ENCODE measurements around the gene GPR162.
A peak's percentile ranks its signal among the peaks of the same experiment; 100 is the strongest.

Gene GPR162

GRCh38 chr12:6821591-6822425, at the start of gene GPR162:
TSS of gene GPR162 (plus strand) at chr12:6821821. CDS start at chr12:6823899, 2,078 bp downstream.
- peak; percentile 49 for DNase-seq (ENCODE audit: low read depth)

- DNase-seq (ENCODE audit: low read depth) = no peak
Measured at GRCh38 chr12:6772331-6772695, 49.3 kb upstream of the GPR162 start, which contains the start of gene LAG3. TSS of gene LAG3 (plus strand) at chr12:6772520. CDS start at chr12:6772853, 333 bp downstream.

- DNase-seq (ENCODE audit: low read depth) = no peak
Measured at GRCh38 chr12:6772726-6773589, 48.7 kb upstream of the GPR162 start.

GRCh38 chr12:6773590-6774351, 47.9 kb upstream of the GPR162 start:
- DNase-seq (ENCODE audit: low read depth) = no peak

- DNase-seq (ENCODE audit: low read depth) = no peak
Measured at GRCh38 chr12:6774499-6775062, 47.0 kb upstream of the GPR162 start.

GRCh38 chr12:6775185-6776174, 46.1 kb upstream of the GPR162 start:
- DNase-seq (ENCODE audit: low read depth) = no peak

GRCh38 chr12:6777386-6777785, 44.2 kb upstream of the GPR162 start:
- DNase-seq (ENCODE audit: low read depth) = no peak

- peak; percentile 45 for DNase-seq (ENCODE audit: low read depth)
Measured at GRCh38 chr12:6778217-6778573, 43.4 kb upstream of the GPR162 start.

- DNase-seq (ENCODE audit: low read depth) = peak; percentile 95
Measured at GRCh38 chr12:6778574-6779550, 42.8 kb upstream of the GPR162 start.

- no peak for DNase-seq (ENCODE audit: low read depth)
Measured at GRCh38 chr12:6779708-6780432, 41.8 kb upstream of the GPR162 start.

- no peak for DNase-seq (ENCODE audit: low read depth)
Measured at GRCh38 chr12:6780573-6780972, 41.0 kb upstream of the GPR162 start.

GRCh38 chr12:6782119-6782518, 39.5 kb upstream of the GPR162 start:
- DNase-seq (ENCODE audit: low read depth) = no peak

GRCh38 chr12:6782850-6783566, 38.6 kb upstream of the GPR162 start:
- DNase-seq (ENCODE audit: low read depth) = no peak

GRCh38 chr12:6783828-6784227, 37.8 kb upstream of the GPR162 start:
- DNase-seq (ENCODE audit: low read depth) = no peak

GRCh38 chr12:6784296-6784695, 37.3 kb upstream of the GPR162 start:
- peak; percentile 14 for DNase-seq (ENCODE audit: low read depth)

- no peak for DNase-seq (ENCODE audit: low read depth)
Measured at GRCh38 chr12:6784761-6785160, 36.9 kb upstream of the GPR162 start.

- no peak for DNase-seq (ENCODE audit: low read depth)
Measured at GRCh38 chr12:6786416-6787094, 35.1 kb upstream of the GPR162 start.

- DNase-seq (ENCODE audit: low read depth) = no peak
Measured at GRCh38 chr12:6787309-6787708, 34.3 kb upstream of the GPR162 start.

Measured in ELR (cell line).